NCI-H526 (cell line): ENCODE results near the gene KANK4.
"Not testable (repeated sequence)": the region's sequence is repeated elsewhere in the genome, so short reads cannot be mapped to it uniquely, and the experiment has no call there.

Experiments
- DNase-seq, 2 experiments: peaks; one replicate each; lab custom pipeline; 2025; lab: John Stamatoyannopoulos, UW

Gene KANK4

DNA sequence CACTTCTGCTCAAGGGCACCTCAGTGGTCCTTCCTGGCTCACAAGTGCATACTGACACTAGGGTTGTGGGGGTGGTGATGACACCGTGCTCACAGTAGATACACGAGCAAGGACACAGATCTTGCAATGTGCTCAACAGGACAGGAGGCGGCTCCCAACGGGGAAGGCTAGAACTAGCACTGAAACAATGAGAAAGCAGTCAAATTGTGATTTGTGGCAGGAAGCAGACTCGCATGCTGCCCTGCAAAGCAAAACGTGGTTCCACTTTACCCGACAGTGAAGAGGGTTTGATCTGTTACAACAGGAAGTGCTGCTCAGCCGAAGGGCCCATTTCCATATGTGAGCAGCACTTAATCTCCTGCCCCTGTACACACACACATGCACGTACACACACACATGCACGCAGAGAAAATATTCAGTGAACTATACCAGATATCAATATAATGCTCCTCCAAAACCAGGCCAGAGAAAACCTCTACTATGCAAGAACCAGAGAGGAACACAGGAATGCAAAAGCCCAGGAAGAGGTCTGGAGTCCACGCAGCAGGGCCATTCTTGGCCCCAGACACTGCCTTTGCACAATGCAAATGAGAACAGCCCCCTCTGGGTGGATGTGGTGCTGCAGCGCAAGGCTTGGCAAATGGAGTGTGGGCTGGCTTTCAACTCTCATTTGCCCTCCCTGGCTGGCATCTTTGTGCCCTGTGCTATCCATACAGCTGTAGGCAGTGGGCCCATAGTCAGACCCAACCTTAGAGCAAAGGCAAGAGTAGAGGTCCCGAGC is 47.1 kb downstream of the KANK4 start:
- peak in 1 of 2 experiments; percentile 61 for DNase-seq

DNA sequence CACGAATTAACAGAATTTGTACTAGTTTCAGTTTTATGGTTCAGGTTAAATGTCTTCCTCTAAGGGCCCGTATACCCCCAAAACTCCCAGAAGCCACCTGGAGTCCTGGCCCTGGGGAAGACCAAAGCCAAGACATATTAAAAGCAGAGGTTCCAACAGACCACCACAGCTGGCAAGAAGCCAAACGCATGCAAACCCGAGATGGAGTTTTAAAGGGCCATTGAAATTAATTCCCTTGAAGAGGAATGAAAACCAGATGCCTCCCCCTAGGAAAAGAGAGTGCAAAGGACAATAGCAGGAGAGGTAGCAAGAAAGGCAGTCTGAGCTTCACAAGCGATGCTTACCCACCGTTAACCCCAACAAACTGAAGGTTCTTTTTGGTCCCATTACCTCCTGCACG is 48.1 kb downstream of the KANK4 start:
- DNase-seq: no peak

DNA sequence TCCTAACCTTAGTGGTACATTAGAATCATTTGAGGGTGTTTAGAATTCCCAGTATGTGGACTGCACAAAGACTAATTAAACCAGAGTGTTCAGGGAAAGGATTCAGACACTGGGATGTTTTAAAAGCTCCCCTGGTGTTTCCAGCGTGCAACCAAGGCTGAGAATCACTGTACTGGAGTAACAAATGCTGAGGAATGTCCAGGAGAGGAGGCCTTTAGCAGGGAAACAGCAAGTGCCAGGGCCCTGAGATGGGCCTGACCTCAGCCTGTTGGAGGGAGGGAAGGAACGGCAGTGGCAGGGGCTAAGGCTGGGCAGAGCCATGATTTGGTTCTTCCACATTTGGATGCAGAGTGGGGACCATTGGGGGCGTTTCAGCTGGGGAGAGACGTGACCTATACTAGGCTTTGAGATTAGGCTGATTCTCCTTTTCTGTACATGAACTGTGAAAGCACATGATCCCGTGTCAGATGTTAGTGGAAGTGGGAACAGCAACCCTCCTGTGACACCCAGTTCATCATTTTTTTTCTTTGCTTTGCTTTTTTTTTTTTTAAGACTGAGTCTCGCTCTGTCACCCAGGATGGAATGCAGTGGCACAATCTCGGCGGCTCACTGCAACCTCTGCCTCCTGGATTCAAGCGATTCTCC is 49.3 kb downstream of the KANK4 start:
- DNase-seq: no peak

DNA sequence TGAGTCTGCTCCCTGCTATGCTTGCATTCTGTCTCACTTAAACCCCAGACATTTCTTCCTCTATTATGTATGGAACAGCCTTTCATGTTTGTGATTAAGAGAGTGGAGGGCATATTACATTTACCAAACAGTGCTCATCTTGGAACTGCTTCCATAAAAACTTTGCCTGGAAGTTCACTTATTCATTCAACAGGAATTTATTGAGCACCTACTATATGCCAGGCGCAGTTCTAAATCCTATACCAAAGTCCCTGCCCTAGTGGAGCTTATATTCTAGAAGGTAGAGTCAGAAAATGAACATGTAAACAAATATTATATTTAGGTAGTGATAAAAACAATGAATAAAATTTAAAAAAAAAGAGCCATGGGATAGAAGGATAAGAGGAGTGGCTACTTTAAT is 49.8 kb downstream of the KANK4 start:
- no peak for DNase-seq

DNA sequence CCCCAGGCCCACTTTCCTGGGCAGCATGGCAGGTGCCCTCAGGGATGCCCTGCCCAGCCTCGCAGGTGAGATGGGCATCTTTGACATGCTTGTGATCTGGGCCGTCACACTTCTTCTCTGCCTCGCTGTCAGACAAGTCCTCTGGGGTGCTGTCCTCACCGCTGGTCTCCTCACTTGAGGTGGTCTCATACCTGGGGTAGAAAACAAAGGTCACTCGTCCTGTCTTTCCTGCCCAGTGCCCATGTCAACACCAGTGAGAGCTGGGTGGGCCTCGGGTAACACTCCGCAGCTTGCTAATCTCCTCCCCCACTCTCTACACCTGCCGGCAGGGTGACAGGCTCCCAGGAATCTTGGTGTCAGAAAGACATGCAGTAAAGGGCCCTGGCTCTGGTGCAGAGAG is 50.9 kb downstream of the KANK4 start:
- DNase-seq: no peak

DNA sequence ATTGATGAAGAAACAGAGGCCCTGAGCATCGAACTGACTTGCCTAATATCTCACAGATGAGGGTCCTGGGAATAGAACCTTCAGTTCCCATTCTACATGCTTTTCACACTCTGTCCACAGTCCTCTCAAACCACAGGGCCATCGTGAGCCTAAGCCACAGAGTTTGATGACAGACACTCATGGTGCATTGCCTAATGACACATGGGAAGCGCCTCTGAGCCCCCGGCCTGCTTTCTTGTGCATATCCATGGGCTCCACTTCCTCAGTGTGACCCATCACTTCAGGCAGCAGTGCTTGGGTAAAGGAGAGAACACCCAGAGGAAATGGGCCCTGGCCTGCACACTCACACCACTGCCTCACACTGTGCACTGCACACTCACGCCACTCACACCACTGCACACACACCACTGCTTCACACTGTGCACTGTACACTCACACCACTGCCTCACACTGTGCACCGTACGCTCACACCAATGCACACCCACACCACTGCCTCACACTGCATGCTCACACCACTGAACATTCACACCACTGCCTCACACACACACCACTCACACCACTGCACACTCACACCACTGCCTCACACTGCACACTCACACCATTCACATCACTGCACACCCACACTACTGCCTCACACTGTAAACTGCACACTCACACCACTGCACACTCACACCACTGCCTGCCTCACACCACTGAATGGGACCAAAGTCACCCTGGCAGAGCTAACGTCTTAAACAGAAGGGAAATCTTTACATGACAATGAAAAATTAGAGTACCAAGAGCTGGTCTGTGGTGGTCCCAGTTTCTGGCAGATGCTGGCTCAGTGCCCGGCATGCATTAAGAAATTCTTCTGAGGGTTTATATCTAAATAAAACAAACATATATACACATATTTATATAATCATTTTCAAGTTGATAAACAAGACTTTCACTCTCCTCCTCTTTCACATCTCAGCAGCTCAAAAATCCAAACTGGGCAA is 53.0 kb downstream of the KANK4 start:
- DNase-seq: no peak

DNA sequence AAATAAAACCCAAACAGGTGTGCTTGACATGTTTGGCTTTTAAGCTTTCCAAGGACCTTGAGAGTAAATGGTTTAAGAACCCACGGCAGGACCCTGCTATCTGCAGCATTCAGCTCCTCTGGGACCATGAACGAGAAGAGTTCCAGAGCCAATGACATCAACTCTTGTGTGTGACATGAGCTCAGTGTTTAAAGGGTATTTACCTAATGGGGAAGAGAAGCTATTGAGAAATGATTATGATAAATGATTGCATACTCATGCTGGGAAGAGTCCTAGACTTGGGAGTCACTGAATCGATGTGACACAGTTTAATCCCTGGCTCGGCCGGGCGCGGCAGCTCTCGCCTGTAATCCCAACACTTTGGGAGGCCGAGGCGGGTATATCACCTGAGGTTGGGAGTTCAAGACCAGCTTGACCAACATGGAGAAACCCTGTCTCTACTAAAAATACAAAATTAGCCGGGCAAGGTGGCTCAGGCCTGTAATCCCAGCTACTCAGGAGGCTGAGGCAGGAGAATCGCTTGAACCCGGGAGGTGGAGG is 55.4 kb downstream of the KANK4 start:
- DNase-seq: no peak

DNA sequence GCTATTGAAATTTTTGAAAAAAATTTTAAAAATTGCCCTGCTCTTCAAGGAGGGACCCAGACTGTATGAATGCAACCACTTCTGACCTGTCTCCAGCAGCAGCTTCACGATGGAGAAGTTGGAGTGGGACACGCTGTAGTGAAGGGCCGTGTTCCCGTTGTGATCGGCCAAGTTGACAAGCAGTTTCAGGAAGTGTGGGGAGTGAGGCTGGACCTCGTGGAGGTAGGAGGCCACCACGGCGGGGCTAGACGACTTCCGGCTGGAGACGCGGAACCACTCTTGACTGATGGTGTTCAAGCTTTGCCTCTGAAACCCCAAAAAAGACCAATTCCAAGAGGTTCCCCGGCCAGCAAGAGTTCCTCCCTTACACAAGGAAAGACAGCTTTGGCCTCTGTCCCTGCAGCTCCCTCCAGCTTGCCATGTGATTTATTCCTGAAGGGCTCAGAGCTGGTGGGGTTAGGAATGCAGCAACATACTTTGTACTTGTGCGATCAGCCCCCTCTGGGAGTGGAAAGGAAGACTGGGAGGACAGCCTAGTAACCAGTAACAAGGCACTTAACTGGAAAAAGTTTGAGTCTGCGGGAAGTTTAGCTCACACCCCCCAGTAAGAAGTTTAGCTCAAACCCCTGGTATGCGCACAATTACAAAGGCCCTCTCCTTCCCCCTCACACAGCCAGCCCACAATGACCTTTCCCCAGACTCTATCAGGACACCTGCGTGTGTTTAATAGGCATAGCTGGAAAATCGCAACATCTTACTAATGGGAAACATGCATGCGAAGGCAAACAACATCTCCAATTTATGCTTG is 56.0 kb downstream of the KANK4 start:
- no peak for DNase-seq

DNA sequence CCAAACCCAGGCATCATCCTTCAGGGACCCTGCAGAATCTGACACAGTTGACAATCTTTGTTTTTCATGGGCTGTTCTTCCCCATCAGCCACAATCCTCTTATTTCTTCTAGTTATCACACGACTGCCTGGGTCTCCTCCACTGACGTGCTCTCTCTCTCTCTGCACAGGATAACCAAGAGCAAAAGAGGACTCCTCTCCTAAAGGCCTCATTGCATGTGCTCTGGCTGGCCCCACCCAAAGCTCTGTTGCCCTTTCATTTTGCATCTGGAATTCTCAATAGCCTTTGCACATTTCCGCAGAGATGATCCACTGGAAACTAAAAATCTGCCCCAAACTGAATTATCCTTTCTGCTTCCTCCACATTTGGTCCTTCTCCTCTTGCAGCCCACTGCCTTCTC is 58.5 kb downstream of the KANK4 start:
- no peak for DNase-seq

DNA sequence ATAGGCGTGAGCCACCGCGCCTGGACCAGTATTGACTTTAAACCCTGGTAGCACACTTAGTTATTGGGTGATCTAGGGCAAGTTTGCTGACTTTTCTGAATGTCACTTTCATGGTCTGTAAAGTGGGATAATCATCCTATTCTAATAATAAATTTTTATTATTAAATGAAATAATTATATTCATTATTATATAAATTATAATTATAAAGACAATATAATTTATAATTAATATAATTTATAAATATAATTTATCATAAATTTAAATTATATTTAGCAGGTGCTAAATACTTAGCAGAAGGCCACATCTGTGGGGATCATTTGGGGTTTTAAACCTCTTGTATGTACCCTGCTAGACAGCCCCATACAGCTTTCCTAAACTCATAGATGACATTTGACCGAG is 59.7 kb downstream of the KANK4 start:
- no peak for DNase-seq

DNA sequence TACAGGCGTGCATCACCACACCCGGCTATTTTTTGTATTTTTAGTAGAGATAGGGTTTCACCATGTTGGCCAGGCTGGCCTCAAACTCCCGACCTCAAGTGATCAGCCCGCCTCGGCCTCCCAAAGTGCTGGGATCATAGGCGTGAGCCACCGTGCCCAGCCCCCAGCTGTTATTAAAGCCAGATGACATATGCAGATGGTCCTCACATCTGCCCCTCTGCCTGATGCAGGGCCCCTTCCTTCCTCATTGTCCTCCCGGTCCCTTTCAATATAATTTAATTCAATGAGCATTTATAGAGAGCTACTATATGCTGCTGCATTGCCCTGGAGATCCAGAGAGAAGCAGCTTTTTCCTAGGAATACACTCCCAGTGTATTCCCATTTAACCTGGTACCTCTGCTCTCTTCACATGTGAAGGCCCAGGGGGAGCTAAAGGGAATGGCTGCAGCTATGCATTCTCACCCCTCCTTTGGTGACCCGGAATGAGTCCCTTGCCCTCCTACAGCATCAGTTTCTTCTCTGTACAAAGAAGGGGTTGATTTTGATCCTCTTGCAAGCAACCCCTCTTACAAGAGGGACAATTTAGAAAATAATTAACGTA is 69.0 kb downstream of the KANK4 start:
- no peak for DNase-seq

DNA sequence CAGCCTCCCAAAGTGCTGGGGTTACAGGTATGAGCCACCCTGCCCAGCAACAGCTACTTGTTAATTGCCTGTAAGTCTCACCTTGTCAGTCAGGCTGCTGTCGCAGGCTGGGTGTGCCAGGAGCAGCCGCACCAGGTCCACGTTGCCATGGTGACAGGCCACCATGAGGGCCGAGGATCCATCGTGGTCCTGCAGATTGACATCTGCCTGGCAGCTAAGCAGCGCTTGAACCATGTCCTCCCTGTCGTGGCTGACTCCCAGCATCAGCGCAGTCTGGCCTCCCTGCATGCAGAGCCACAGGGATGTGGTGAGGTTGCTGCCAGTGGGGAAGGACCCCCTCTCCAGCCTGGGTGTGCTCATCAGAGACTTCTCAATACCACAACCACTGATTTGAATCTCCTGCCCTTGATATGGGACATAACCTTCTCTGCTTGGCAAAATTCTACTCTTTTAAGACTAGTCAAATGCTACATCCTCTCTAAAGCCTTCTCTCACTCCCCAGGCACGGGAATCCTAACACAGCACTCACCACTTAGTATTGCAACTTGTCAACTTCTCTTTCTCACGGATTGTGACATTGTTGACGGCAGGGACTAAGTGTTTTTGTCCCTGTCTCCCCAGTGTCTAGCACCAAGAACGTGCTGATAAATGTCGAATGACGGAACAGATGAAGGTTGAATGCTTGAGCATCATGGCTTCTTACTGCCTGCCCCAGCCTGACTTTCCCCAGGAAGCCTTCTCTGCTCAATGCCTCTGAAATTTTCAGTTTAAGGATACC is 71.7 kb downstream of the KANK4 start:
- DNase-seq: peak; percentile 5 to 59

DNA sequence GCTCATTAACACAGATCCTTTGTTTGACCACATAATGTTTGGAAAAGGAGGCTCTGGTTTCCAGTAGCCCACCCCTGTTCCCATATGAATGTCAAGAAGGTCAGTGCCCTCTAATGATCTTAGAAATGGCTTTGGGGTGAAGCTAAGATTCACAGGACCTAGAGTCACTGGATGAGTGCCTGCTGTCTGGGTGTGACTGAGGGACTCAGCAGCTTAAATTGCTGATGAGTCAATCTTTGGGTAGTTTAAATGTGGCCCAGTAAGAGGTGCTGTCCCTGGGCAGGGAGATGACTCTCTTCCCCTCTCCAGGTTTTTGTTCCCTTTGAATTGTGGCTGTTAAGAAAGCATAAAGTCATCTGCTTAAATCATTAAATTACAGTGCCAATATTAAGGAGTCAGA is 74.0 kb downstream of the KANK4 start:
- no peak for DNase-seq

DNA sequence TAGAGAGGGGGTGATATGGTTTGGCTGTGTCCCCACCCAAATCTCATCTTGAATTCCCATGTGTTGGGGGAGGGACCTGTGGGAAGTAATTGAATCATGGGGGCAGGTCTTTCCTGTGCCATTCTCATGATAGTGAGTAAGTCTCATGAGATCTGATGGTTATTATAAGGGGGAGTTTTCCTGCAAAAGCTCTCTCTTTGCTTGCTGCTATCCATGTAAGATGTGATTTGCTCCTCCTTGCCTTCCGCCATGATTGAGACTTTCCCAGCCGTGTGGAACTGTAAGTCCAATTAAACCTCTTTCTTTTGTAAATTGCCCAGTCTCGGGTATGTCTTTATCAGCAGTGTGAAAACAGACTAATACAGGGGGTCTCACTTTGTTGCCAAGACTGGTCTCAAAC is 74.9 kb downstream of the KANK4 start:
- not testable (repeated sequence) for DNase-seq

DNA sequence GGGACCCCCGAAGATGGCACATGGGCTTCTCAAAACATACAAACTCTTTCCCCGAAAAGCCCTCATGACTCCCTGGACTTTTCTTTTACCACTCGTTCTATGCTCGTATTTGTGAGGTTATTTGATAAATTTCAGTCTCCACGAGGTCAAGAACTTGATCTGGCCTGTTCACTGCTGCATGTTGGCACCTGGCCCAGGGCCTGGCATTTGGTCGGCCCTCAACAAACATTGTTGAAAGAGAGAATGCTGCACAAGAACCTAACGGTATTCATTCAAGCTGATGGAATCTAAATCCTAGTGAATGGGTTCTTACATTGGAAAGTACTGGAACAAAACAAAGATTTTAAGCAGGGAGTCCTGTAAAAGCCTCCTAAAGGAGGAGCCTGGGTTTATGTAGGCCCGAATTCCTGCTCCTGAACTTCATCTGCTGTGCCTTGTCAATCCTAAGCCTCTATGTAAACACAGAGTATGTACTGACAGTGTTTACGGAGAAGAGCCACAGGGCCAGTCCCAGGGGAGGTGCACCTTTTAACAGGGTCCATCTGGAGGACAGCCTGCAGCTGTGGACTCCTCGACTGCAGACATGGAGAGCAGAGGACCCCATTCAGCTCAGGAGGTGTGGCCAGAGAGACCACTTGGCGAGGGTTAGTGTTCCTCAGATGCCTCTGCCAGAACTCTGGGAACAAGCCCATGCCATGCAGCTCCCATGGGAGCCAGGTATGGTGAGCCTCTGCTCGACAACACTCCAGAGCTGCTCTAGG is 77.7 kb downstream of the KANK4 start:
- no peak for DNase-seq

DNA sequence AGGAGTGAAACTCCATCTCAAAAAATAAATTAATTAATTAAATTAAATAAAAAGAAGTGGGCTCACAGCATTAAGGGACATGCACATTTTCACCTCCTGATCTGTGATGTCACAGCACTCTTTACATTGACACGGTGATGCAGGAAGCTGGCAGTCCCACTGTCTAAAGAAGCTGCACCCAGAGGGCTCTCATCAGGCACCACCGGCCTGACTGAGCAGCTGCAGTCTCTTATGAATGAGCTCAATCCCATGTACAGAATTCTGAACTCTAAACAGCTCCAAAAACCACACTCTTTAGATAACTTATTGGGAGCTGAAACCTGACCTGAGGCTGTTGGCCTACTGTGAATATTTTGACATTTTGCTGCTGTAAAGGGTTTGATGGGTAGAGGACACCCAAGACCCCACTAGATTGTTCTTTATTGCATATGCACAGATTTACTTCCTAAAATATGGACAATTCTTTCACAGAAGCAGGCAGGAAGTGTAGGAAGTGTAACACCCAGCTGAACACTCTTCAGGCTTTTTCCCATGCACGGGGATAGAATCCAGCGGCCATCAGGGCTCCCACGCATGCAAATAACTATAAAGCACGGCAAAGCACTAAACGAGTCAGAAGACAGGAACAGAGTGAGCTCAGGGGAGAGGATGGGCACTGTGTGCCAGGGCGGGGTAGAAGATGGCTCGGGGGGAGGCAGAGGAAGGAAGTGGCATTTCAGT is 78.4 kb downstream of the KANK4 start:
- peak in 1 of 2 experiments; percentile 5 for DNase-seq

DNA sequence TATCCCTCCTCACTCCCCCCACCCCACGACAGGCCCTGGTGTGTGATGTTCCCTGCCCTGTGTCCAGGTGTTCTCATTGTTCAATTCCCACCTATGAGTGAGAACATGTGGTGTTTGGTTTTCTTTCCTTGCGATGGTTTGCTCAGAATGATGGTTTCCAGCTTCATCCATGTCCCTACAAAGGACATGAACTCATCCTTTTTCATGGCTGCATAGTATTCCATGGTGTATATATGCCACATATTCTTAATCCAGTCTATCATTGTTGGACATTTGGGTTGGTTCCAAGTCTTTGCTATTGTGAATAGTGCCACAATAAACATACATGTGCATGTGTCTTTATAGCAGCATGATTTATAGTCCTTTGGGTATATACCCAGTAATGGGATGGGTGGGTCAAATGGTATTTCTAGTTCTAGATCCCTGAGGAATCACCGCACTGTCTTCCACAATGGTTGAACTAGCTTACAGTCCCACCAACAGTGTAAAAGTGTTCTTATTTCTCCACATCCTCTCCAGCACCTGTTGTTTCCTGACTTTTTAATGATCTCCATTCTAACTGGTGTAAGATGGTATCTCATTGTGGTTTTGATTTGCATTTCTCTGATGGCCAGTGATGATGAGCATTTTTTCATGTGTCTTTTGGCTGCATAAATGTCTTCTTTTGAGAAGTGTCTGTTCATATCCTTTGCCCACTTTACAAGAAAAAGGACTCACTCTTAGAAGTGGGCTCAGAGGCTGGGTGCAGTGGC is 79.4 kb downstream of the KANK4 start:
- not testable (repeated sequence) for DNase-seq

DNA sequence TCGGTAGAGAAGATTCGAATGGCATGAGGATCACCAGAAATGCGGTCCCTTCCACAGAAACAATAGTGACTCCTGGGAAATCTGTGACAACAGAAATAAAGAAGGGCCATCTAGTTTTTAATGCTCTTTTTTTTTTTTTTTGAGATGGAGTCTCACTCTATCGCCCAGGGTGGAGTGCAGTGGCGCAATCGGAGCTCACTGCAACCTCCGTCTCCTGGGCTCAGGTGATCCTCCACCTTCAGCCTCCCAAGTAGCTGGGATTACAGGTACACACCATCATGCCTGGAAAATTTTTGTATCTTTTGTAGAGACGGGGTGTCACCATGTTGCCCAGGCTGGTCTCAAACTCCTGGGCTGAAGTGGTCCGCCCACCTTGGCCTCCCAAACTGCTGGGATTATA is 80.7 kb downstream of the KANK4 start:
- no peak for DNase-seq
